NB4 (cell line): Measurements from ENCODE around the gene GRHL3.

Source experiments
- DNase-seq: peaks from one replicate; pipeline ENCODE4 v3.0.0; 2010; ENCODE audit warnings: low read depth
- H3K4me3 ChIP-seq: one replicate; pipeline ENCODE4 v1.5.1; 2011; ENCODE audit warnings: mild to moderate bottlenecking, low read depth, low read length, moderate library complexity
- CTCF ChIP-seq: IDR thresholded peaks from one replicate; pipeline ENCODE4 v1.5.1; 2012; ENCODE audit warnings: low read depth, low read length
- MAX ChIP-seq: IDR thresholded peaks from 2 replicates; pipeline ENCODE4 v1.6.1; 2011; ENCODE audit warnings: low read depth, low read length
- MYC ChIP-seq: IDR thresholded peaks from 2 replicates; pipeline ENCODE4 v1.6.1; 2011; ENCODE audit warnings: low read depth, low read length
- POLR2A ChIP-seq: IDR thresholded peaks from 2 replicates; pipeline ENCODE4 v1.6.1; 2011; ENCODE audit warnings: mild to moderate bottlenecking; ENCODE audit not compliant: insufficient read length; ENCODE audit errors: extremely low read depth

GRHL3 gene

DNA sequence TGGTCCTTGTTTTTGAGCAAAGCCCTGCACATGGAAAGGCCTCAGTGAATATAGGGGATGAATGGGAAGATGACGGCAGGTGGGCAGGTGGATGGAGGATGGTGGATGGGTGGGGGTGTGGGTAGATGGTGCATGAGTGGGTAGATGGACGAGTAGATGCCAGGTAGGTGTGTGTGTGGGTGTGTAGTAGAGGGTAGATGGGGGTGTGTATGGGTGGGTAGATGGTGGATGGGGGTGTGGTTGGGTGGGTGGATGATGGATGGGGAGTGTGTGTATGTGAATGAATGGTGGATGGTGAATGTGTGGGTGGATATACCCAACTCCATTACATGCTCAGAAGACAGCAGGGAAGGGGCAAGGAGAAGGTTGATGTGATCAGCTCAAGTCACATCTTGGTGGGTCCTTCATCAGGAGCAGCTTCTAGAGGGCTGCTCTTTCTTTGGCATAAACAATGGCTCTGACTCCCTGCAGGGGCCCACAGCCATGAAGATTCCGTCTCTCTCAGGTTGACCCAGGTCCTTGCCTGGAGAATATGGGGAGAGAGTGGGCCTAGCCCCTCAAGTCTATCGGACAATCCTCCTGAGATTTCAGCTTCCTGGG, 34.2 kb downstream of the GRHL3 start:
- TF ChIP-seq POLR2A (no peak), MAX (no peak), CTCF (no peak), MYC (no peak)
- no peak for DNase-seq
- H3K4me3 ChIP-seq = no peak overlapping the region

DNA sequence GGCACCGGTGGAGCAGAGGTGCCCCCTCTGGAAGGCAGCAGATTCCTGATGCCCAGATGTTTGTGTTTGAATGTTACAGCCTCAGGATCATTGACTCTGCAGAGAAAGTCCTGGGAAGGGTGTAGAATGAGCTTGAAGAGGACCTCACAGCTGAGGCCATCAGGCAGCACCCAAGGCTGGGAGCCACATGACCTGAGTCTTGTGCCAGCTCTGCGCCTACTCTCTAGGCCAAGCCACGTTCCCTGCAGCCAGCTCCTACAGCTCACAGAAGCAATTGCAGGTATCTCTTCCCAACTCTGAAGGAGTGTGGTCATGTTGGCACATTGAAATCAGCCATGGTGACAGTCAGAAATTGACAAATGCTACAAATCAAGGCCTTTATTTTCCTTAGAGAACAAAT, 36.3 kb downstream of the GRHL3 start:
- no peak for DNase-seq
- H3K4me3 ChIP-seq = no peak overlapping the region
- TF ChIP-seq MAX = no peak
- no peak for TF ChIP-seq MYC
- no peak for TF ChIP-seq POLR2A
- TF ChIP-seq CTCF = no peak

DNA sequence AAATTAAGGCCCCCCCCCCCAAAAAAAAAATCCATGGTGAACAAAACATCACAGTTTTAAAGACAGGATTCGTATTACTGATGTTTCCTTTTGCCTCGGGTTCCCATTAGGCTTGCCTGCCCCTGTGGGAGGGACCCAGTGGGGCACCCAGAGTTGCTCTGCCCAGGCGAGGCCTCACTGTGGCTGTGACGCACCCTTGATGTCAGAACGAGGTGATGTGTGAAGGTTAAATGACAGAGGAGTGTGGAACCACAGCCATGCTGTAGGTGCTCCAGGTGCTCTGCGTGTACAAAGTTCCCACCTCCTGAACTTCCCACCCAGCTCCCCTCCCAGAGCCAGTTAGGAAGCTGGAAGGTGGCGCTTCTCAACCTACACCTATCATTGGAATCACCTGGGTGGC, 37.9 kb downstream of the GRHL3 start:
- TF ChIP-seq MAX = no peak
- TF ChIP-seq POLR2A = no peak
- no peak for TF ChIP-seq MYC
- DNase-seq = no peak
- no peak overlapping the region for H3K4me3 ChIP-seq

- H3K4me3 ChIP-seq = no peak overlapping the region
- TF ChIP-seq CTCF = no peak
- TF ChIP-seq POLR2A = no peak
- no peak for TF ChIP-seq MAX
- no peak for TF ChIP-seq MYC
- DNase-seq = no peak
Measured at GRCh38 chr1:24360681-24361080, 41.5 kb downstream of the GRHL3 start.

DNA sequence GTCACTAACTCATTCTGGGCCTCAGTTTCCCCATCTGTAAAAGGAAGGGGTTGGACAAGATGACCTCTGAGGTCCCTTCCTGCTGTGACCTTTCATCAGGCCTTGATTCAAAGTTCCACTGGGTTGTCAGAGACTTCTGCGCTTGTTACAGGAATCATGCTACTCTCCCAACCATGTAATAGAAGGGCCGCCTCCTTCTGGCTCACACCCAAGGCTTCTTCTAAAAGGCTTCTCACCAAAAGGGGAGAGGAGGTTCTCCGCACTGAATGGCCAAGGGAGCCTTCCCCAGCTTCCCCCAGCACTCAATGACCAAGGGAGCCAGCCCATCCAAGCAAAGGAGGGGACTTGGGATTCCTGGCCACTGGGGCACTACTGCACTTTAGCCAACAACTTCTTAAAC, 42.7 kb downstream of the GRHL3 start:
- H3K4me3 ChIP-seq = no peak overlapping the region
- no peak for DNase-seq
- TF ChIP-seq MYC = no peak
- TF ChIP-seq CTCF = no peak
- no peak for TF ChIP-seq MAX
- TF ChIP-seq POLR2A = no peak

DNA sequence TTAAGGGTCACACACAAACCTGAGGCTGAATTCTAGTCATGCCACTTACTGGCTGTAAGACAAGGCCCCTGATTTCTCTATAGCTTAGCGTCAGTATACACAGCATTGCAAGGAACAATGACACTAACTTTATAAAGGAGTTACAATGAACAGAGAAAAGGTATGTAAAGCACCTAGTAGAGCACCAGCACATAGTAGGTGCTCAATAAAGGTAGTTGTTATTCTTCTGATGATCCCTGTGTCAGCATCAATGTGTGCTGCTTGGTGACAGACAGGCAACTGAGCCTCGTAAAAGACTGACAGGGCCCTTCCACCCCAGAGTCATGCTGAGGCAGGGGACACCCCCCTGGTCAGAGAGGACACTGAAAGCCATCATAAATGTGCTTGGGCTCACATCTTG, 43.2 kb downstream of the GRHL3 start:
- TF ChIP-seq CTCF (no peak), MAX (no peak), POLR2A (no peak), MYC (no peak)
- no peak for DNase-seq

More for the DNA sequence above, 43.2 kb downstream of the GRHL3 start:
- H3K4me3 ChIP-seq = no peak overlapping the region
